Fibroblast of lung (primary cell): ENCODE measurements around the gene CCDC51. TPM values are rescaled to one million over a fixed set of nuclear protein-coding genes. Genes with fewer than 3 reads are reported as not detected.
A peak's percentile ranks its signal among the peaks of the same experiment; 100 is the strongest.

Source experiments
- DNase-seq, 2 donors: peaks; one replicate each; pipeline versions ENCODE4 v3.0.0 to v3.0.0-alpha.2; 2010; ENCODE audit warnings: low read depth in 2 of 2
- H2AFZ ChIP-seq: 2 replicates; pipeline ENCODE4 v1.5.1; 2012; ENCODE audit warnings: low read length, control low read depth, inconsistent platforms
- H3K27ac ChIP-seq: 2 replicates; pipeline ENCODE4 v1.5.1; 2011; ENCODE audit warnings: low read length, control low read depth; ENCODE audit not compliant: insufficient read depth
- H3K27me3 ChIP-seq: 2 replicates; pipeline ENCODE4 v1.5.1; 2011; ENCODE audit warnings: mild to moderate bottlenecking, low read length; ENCODE audit not compliant: control insufficient read depth, insufficient read depth
- H3K36me3 ChIP-seq: 2 replicates; pipeline ENCODE4 v1.5.1; 2011; ENCODE audit warnings: low read length; ENCODE audit not compliant: control insufficient read depth, insufficient read depth
- H3K4me1 ChIP-seq: 2 replicates; pipeline ENCODE4 v1.5.1; 2011; ENCODE audit warnings: low read length; ENCODE audit not compliant: control insufficient read depth, insufficient read depth; ENCODE audit errors: extremely low read depth
- H3K4me2 ChIP-seq: 2 replicates; pipeline ENCODE4 v1.5.1; 2011; ENCODE audit warnings: low read length, control low read depth; ENCODE audit not compliant: insufficient read depth; ENCODE audit errors: extremely low read depth
- H3K4me3 ChIP-seq, 4 experiments: fragments of 200-600 bp in 1 of 4; sonication (generic) in 1 of 4; replicated peaks in 1 of 4; 2 replicates each; pipeline ENCODE4 v1.5.1; 2011 to 2016; ENCODE audit warnings: low read length in 4 of 4, low read depth in 3 of 4, mild to moderate bottlenecking in 3 of 4, control low read depth in 2 of 4, inconsistent platforms in 1 of 4, mixed read lengths in 1 of 4; ENCODE audit not compliant: insufficient read depth in 1 of 4; ENCODE audit errors: control extremely low read depth in 1 of 4
- H3K79me2 ChIP-seq: 2 replicates; pipeline ENCODE4 v1.5.1; 2012; ENCODE audit warnings: mild to moderate bottlenecking, low read length, inconsistent platforms; ENCODE audit not compliant: control insufficient read depth, insufficient read depth
- H3K9ac ChIP-seq: 2 replicates; pipeline ENCODE4 v1.5.1; 2011; ENCODE audit warnings: mild to moderate bottlenecking, low read length, control low read depth; ENCODE audit not compliant: insufficient read depth
- H3K9me3 ChIP-seq: 2 replicates; pipeline ENCODE4 v1.5.1; 2012; ENCODE audit warnings: low read depth, low read length; ENCODE audit not compliant: control insufficient read depth, insufficient read depth
- H4K20me1 ChIP-seq: 2 replicates; pipeline ENCODE4 v1.5.1; 2011; ENCODE audit warnings: low read length; ENCODE audit not compliant: control insufficient read depth, insufficient read depth; ENCODE audit errors: extremely low read depth
- CTCF ChIP-seq, 2 donors: IDR thresholded peaks in 1 of 2; conservative IDR thresholded peaks in 1 of 2; 1 replicate in 1 of 2; 2 replicates in 1 of 2; pipeline ENCODE4 v1.5.1; 2011 to 2012; ENCODE audit warnings: low read length in 2 of 2, control low read depth in 1 of 2, inconsistent platforms in 1 of 2, low read depth in 1 of 2, mild to moderate bottlenecking in 1 of 2
- EZH2 ChIP-seq: IDR thresholded peaks from 2 replicates; pipeline ENCODE4 v1.5.1; 2012; ENCODE audit warnings: low read length, control low read depth, mild to moderate bottlenecking; ENCODE audit errors: missing control alignments
- polyA plus RNA-seq, 2 donors: library from polyadenylated mRNA; depleted of rRNA in 1 of 2; stranded (reverse) in 1 of 2; unstranded in 1 of 2; fragments of >200 nt; gene quantifications; 2 replicates each; pipeline ENCODE4 v1.2.1, GENCODE V29; 2011 to 2012; ENCODE audit warnings: missing spikeins in 1 of 2
- total RNA-seq: library from RNA; depleted of rRNA; stranded (reverse); fragments of >200 nt; gene quantifications from 2 replicates; pipeline ENCODE4 v1.2.1, GENCODE V29; 2014

CCDC51 gene
- total and polyA plus RNA-seq, 2 donors (not counting 1 experiment from before 2014, with no cell fraction given), result 11.9 to 27.2 TPM

- H3K27me3 ChIP-seq, result no peaks in the 10 kb centered on the region
- H3K79me2 ChIP-seq, result no peaks in the 10 kb centered on the region
- peak overlapping the region in 3 of 4 experiments; percentile 1 to 69 (median 14) for H3K4me3 ChIP-seq
- peak overlapping the region; percentile 79 for H3K4me2 ChIP-seq
- no peak overlapping the region for H2AFZ ChIP-seq
- TF ChIP-seq EZH2 (no peak), CTCF (conservative IDR thresholded peaks at IDR 0.05 in 1 of 2, IDR thresholded peaks at IDR 0.05 in 1 of 2; ENCODE audit: low read depth in 1 of 2, low read length in 2 of 2) (no peak)
- H3K36me3 ChIP-seq, result no peaks in the 10 kb centered on the region
- no peak overlapping the region for H3K9ac ChIP-seq
- H4K20me1 ChIP-seq, result no peaks in the 10 kb centered on the region
- no peaks in the 10 kb centered on the region for H3K9me3 ChIP-seq
- H3K27ac ChIP-seq, result no peak overlapping the region
- DNase-seq, result peak in 1 of 2 donors; percentile 13
- peaks cover 16% of the 10 kb centered on the region for H3K4me1 ChIP-seq
Observed at GRCh38 chr3:48426944-48427629, 12.8 kb downstream of the CCDC51 start.

DNA sequence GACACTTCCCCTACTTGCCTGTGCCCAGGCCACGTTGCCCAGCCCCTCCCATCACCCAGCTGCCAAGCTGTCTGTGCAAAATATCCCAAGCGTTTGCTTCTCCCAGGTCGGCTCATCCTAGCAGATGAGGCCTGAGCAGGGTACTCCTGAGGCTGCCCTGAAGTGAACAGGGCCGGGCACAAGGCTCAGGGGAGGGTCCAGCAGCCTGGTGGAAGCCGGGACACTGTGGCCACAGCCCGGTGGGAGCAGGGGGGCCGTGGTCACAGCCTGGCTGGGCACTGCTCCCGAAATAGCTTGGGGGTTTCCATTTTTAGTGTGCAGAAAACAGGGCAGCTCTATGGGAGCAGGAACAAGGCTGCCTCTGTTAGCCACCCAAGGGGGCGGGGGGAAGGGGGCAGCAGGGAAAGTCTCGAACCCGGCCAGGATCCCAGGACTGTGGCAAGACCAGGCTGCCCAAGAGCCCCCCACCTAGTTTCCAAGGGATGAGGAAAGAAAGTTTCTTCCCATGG is 13.5 kb downstream of the CCDC51 start:
- H4K20me1 ChIP-seq, result no peaks in the 10 kb centered on the region
- no peak overlapping the region for H3K27ac ChIP-seq
- no peaks in the 10 kb centered on the region for H3K27me3 ChIP-seq
- no peaks in the 10 kb centered on the region for H3K9me3 ChIP-seq
- peak overlapping the region in 1 of 4 experiments; percentile 69 for H3K4me3 ChIP-seq
- H2AFZ ChIP-seq, result no peak overlapping the region
- H3K79me2 ChIP-seq, result no peaks in the 10 kb centered on the region
- no peak overlapping the region for H3K9ac ChIP-seq
- DNase-seq, result no peak
- no peak for TF ChIP-seq EZH2
- no peak for TF ChIP-seq CTCF (conservative IDR thresholded peaks at IDR 0.05 in 1 of 2, IDR thresholded peaks at IDR 0.05 in 1 of 2; ENCODE audit: low read depth in 1 of 2, low read length in 2 of 2)
- H3K4me2 ChIP-seq, result peak overlapping the region; percentile 44
- H3K4me1 ChIP-seq, result peaks cover 16% of the 10 kb centered on the region
- no peaks in the 10 kb centered on the region for H3K36me3 ChIP-seq

GRCh38 chr3:48425281-48425812 is 14.6 kb downstream of the CCDC51 start:
- DNase-seq, result peak; percentile 29 to 35
- H2AFZ ChIP-seq, result no peak overlapping the region
- H3K79me2 ChIP-seq, result no peaks in the 10 kb centered on the region
- H3K9ac ChIP-seq, result no peak overlapping the region
- H3K4me2 ChIP-seq, result no peak overlapping the region
- no peaks in the 10 kb centered on the region for H3K27me3 ChIP-seq
- H3K4me1 ChIP-seq, result peaks cover 16% of the 10 kb centered on the region
- no peak for TF ChIP-seq CTCF (conservative IDR thresholded peaks at IDR 0.05 in 1 of 2, IDR thresholded peaks at IDR 0.05 in 1 of 2; ENCODE audit: low read depth in 1 of 2, low read length in 2 of 2)
- no peak for TF ChIP-seq EZH2
- H3K36me3 ChIP-seq, result no peaks in the 10 kb centered on the region
- H3K27ac ChIP-seq, result no peak overlapping the region
- H3K9me3 ChIP-seq, result no peaks in the 10 kb centered on the region
- H4K20me1 ChIP-seq, result no peaks in the 10 kb centered on the region
- H3K4me3 ChIP-seq, result no peak overlapping the region
